HL-60 (cell line): ENCODE results near the gene FEZ2.

Source experiments
- DNase-seq, 2 experiments: peaks; one replicate each; pipeline ENCODE4 v3.0.0-alpha.2; 2010 to 2020; ENCODE audit warnings: low read depth in 1 of 2, low spot score in 1 of 2
- H3K27ac ChIP-seq: fragments of 250-450 bp; sonication (Bioruptor Pico); replicated peaks from 2 replicates; pipeline ENCODE4 v1.5.1; 2020; ENCODE audit warnings: mild to moderate bottlenecking, moderate library complexity
- H3K27me3 ChIP-seq: fragments of 250-450 bp; sonication (Bioruptor Pico); 2 replicates; pipeline ENCODE4 v1.5.1; 2021; ENCODE audit warnings: mild to moderate bottlenecking, moderate library complexity; ENCODE audit not compliant: insufficient read depth, poor library complexity, severe bottlenecking
- H3K4me3 ChIP-seq: replicated peaks from 2 replicates; pipeline ENCODE4 v1.5.1; 2011; ENCODE audit warnings: mild to moderate bottlenecking, control low read depth, low read length; ENCODE audit not compliant: insufficient read depth
- CTCF ChIP-seq: IDR thresholded peaks from one replicate; pipeline ENCODE4 v1.5.1; 2011; ENCODE audit warnings: low read length, control low read depth, inconsistent platforms; ENCODE audit not compliant: insufficient read depth
- GABPA ChIP-seq: IDR thresholded peaks from 2 replicates; pipeline ENCODE4 v1.6.1; 2012; ENCODE audit warnings: low read depth
- POLR2AphosphoS5 ChIP-seq: IDR thresholded peaks from 2 replicates; pipeline ENCODE4 v1.6.1; 2012; ENCODE audit warnings: low read depth
- REST ChIP-seq: IDR thresholded peaks from 2 replicates; pipeline ENCODE4 v1.6.1; 2012; ENCODE audit warnings: low read depth; ENCODE audit not compliant: insufficient replicate concordance
- SPI1 ChIP-seq: IDR thresholded peaks from 2 replicates; pipeline ENCODE4 v1.6.1; 2012; ENCODE audit warnings: low read depth, mild to moderate bottlenecking, borderline replicate concordance

The FEZ2 gene

GRCh38 chr2:36620321-36620720 lies 22.4 kb upstream of the FEZ2 start:
- H3K4me3 ChIP-seq = no peak overlapping the region
- no peaks in the 10 kb centered on the region for H3K27me3 ChIP-seq
- no peak overlapping the region for H3K27ac ChIP-seq

GRCh38 chr2:36618381-36618780 lies 20.4 kb upstream of the FEZ2 start:
- TF ChIP-seq REST (no peak), SPI1 (no peak), POLR2AphosphoS5 (no peak), CTCF (no peak), GABPA (no peak)
- Histone ChIP-seq H3K27me3 (no peaks in the 10 kb centered on the region), H3K27ac (no peak overlapping the region), H3K4me3 (no peak overlapping the region)
- DNase-seq = peak; percentile 18 to 64

More at GRCh38 chr2:36620321-36620720, 22.4 kb upstream of the FEZ2 start:
- no peak for DNase-seq
- TF ChIP-seq CTCF (no peak), POLR2AphosphoS5 (no peak), SPI1 (no peak), REST (no peak), GABPA (no peak)

GRCh38 chr2:36616947-36617346 lies 19.0 kb upstream of the FEZ2 start:
- Histone ChIP-seq H3K4me3 (no peak overlapping the region), H3K27ac (no peak overlapping the region), H3K27me3 (no peaks in the 10 kb centered on the region)
- no peak for TF ChIP-seq SPI1
- no peak for DNase-seq

GRCh38 chr2:36615222-36615621 lies 17.3 kb upstream of the FEZ2 start:
- TF ChIP-seq REST (no peak), SPI1 (no peak), POLR2AphosphoS5 (no peak), CTCF (no peak), GABPA (no peak)
- Histone ChIP-seq H3K27me3 (no peaks in the 10 kb centered on the region), H3K27ac (no peak overlapping the region), H3K4me3 (no peak overlapping the region)
- no peak for DNase-seq
